ENCODE data around the gene ADPRH. TPM values are rescaled to one million over a fixed set of nuclear protein-coding genes. Genes with fewer than 3 reads are reported as not detected.

Gene ADPRH
- total RNA-seq, 2 donors from 2014 or later, result 7.8 to 11.8 TPM

DNA sequence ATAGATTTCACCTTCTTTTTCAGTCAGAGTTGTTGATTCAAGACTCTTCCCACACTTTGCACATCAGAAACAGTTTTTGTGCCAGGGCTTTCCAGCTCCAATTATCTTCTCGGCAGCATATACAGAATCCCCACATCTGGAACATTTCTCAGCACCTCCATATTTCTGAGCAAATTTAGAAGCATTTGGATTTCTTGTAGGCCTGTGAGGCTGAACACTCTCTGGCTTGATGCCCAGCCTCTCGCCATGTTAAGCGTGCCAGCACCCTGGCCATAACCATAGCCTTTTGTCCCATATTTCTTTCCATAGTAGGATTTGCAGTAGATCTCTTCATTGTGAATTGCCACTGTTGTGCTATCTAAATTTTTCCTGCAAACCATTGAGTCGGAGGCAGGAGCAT lies 48.1 kb upstream of the ADPRH start:
- Histone ChIP-seq H3K36me3 (ENCODE audit: control insufficient read depth, insufficient read depth, low read length) (no peaks in the 10 kb centered on the region), H3K27ac (ENCODE audit: low read depth, low read length) (no peak overlapping the region), H3K9ac (ENCODE audit: extremely low read depth, low read length, poor library complexity, severe bottlenecking) (no peak overlapping the region), H3K9me3 (ENCODE audit: control insufficient read depth, low read length) (no peaks in the 10 kb centered on the region), H3K27me3 (ENCODE audit: control insufficient read depth, insufficient read depth, low read length, poor library complexity, severe bottlenecking) (no peaks in the 10 kb centered on the region), H3K4me1 (ENCODE audit: control insufficient read depth, insufficient read depth, low read length) (no peaks in the 10 kb centered on the region), H3K4me3 (ENCODE audit: low read length) (no peak overlapping the region)
- peaks cover 3% of the 10 kb centered on the region for H3K36me3 Mint-ChIP-seq (ENCODE audit: low read depth)
- 83 to 98% methylated on average over 1 to 4 of the region's 4 CpGs for WGBS, 2 experiments (ENCODE audit: insufficient coverage in 1 of 2, insufficient read length in 1 of 2)
- H3K4me1 Mint-ChIP-seq, result no peaks in the 10 kb centered on the region
- no peak for DNase-seq
- no peak overlapping the region for H3K4me3 Mint-ChIP-seq
- H3K27ac Mint-ChIP-seq, result no peak overlapping the region
- no peaks in the 10 kb centered on the region for H3K27me3 Mint-ChIP-seq (ENCODE audit: insufficient read depth)
- H3K9me3 Mint-ChIP-seq, result no peaks in the 10 kb centered on the region
- TF ChIP-seq, protein P1, sequence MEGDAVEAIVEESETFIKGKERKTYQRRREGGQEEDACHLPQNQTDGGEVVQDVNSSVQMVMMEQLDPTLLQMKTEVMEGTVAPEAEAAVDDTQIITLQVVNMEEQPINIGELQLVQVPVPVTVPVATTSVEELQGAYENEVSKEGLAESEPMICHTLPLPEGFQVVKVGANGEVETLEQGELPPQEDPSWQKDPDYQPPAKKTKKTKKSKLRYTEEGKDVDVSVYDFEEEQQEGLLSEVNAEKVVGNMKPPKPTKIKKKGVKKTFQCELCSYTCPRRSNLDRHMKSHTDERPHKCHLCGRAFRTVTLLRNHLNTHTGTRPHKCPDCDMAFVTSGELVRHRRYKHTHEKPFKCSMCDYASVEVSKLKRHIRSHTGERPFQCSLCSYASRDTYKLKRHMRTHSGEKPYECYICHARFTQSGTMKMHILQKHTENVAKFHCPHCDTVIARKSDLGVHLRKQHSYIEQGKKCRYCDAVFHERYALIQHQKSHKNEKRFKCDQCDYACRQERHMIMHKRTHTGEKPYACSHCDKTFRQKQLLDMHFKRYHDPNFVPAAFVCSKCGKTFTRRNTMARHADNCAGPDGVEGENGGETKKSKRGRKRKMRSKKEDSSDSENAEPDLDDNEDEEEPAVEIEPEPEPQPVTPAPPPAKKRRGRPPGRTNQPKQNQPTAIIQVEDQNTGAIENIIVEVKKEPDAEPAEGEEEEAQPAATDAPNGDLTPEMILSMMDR (conservative IDR thresholded peaks at IDR 0.05), result no peak

DNA sequence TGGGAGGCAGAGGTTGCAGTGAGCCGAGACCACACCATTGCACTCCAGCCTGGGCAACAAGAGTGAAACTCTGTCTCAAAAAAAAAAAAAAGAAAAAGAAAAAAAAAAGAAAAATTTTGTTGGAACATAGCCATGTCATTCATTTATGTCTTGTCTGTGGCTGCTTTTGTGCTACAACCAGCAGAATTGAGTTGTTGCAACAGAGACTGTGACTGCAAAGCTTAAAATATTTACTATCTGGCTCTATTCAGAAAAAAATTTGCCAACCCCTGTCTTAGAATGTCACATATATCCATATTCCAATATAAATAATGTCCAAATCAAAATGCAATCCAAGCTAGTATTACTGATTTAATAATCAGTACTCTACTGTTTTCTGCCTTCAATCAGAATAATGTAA lies 45.0 kb upstream of the ADPRH start:
- no peak overlapping the region for H3K4me3 ChIP-seq (ENCODE audit: low read length)
- H3K27ac ChIP-seq (ENCODE audit: low read depth, low read length), result no peak overlapping the region
- TF ChIP-seq, protein P1 (conservative IDR thresholded peaks at IDR 0.05), result no peak
- DNase-seq, result no peak
- WGBS, 2 experiments (ENCODE audit: insufficient coverage in 1 of 2, insufficient read length in 1 of 2), result 100% methylated on average over 1 of the region's 1 CpG; no CpG with 5 or more reads in 1 of the 2 experiments
- no peaks in the 10 kb centered on the region for H3K36me3 ChIP-seq (ENCODE audit: control insufficient read depth, insufficient read depth, low read length)
- H3K27ac Mint-ChIP-seq, result no peak overlapping the region
- no peaks in the 10 kb centered on the region for H3K27me3 ChIP-seq (ENCODE audit: control insufficient read depth, insufficient read depth, low read length, poor library complexity, severe bottlenecking)
- no peak overlapping the region for H3K9ac ChIP-seq (ENCODE audit: extremely low read depth, low read length, poor library complexity, severe bottlenecking)
- no peaks in the 10 kb centered on the region for H3K9me3 Mint-ChIP-seq
- no peaks in the 10 kb centered on the region for H3K27me3 Mint-ChIP-seq (ENCODE audit: insufficient read depth)
- H3K4me1 ChIP-seq (ENCODE audit: control insufficient read depth, insufficient read depth, low read length), result no peaks in the 10 kb centered on the region
- H3K4me3 Mint-ChIP-seq, result no peak overlapping the region
- no peaks in the 10 kb centered on the region for H3K4me1 Mint-ChIP-seq
- H3K36me3 Mint-ChIP-seq (ENCODE audit: low read depth), result no peaks in the 10 kb centered on the region
- H3K9me3 ChIP-seq (ENCODE audit: control insufficient read depth, low read length), result no peaks in the 10 kb centered on the region

DNA sequence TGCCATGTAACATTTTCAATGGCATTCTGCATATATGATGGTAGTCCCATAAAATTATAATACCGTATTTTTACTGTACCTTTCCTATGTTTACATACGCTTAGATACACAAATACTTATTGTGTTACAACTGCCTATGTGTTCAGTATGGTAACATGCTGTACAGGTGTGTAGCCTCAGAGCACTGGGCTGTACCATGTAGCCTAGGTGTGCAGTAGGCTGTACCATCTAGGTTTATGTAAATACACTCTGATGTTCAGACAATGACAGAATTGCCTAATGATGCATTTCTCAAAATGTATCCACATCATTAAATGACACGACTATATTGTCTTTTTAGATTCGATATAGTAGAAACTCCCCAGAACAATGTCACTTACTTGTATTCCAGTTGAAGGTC lies 42.5 kb upstream of the ADPRH start:
- H3K9me3 Mint-ChIP-seq, result no peaks in the 10 kb centered on the region
- no peaks in the 10 kb centered on the region for H3K27me3 Mint-ChIP-seq (ENCODE audit: insufficient read depth)
- Histone ChIP-seq H3K27me3 (ENCODE audit: control insufficient read depth, insufficient read depth, low read length, poor library complexity, severe bottlenecking) (no peaks in the 10 kb centered on the region), H3K4me3 (ENCODE audit: low read length) (no peak overlapping the region), H3K27ac (ENCODE audit: low read depth, low read length) (no peak overlapping the region), H3K36me3 (ENCODE audit: control insufficient read depth, insufficient read depth, low read length) (no peaks in the 10 kb centered on the region), H3K9ac (ENCODE audit: extremely low read depth, low read length, poor library complexity, severe bottlenecking) (no peak overlapping the region), H3K9me3 (ENCODE audit: control insufficient read depth, low read length) (no peaks in the 10 kb centered on the region), H3K4me1 (ENCODE audit: control insufficient read depth, insufficient read depth, low read length) (no peaks in the 10 kb centered on the region)
- H3K36me3 Mint-ChIP-seq (ENCODE audit: low read depth), result no peaks in the 10 kb centered on the region
- H3K4me3 Mint-ChIP-seq, result no peak overlapping the region
- no peak for DNase-seq
- no peak overlapping the region for H3K27ac Mint-ChIP-seq
- no peaks in the 10 kb centered on the region for H3K4me1 Mint-ChIP-seq
- WGBS, 2 experiments (ENCODE audit: insufficient coverage in 1 of 2, insufficient read length in 1 of 2), result 89 to 100% methylated on average over 2 to 3 of the region's 4 CpGs
- TF ChIP-seq, protein P1 (conservative IDR thresholded peaks at IDR 0.05), result no peak

Data from endodermal cell (in vitro differentiated cells).